Karpas-422 (cell line): ENCODE results near the gene TMTC3. TPM values are rescaled to one million over a fixed set of nuclear protein-coding genes. Genes with fewer than 3 reads are reported as not detected.
A peak's percentile ranks its signal among the peaks of the same experiment; 100 is the strongest.

Experiments
- DNase-seq: peaks from one replicate; pipeline ENCODE4 v3.0.0-alpha.2; 2015
- H2AFZ ChIP-seq: fragments of 200-600 bp; sonication (generic); 2 replicates; pipeline ENCODE4 v1.6.1; 2014; ENCODE audit warnings: antibody characterized with exemption, low read length, mixed read lengths
- H3K27ac ChIP-seq: fragments of 200-600 bp; sonication (generic); 2 replicates; pipeline ENCODE4 v1.5.1; 2014; ENCODE audit warnings: mild to moderate bottlenecking, low read length, moderate library complexity
- H3K27me3 ChIP-seq: fragments of 200-600 bp; sonication (generic); 2 replicates; pipeline ENCODE4 v1.6.1; 2014; ENCODE audit warnings: low read length, mixed read lengths
- H3K36me3 ChIP-seq: fragments of 200-600 bp; sonication (generic); 2 replicates; pipeline ENCODE4 v1.6.1; 2014; ENCODE audit warnings: low read length, mixed read lengths; ENCODE audit not compliant: insufficient read depth
- H3K4me1 ChIP-seq: fragments of 200-600 bp; sonication (generic); 2 replicates; pipeline ENCODE4 v1.6.1; 2014; ENCODE audit warnings: mild to moderate bottlenecking, low read length, mixed read lengths
- H3K4me2 ChIP-seq: fragments of 200-600 bp; sonication (generic); 2 replicates; pipeline ENCODE4 v1.6.1; 2014; ENCODE audit warnings: low read length, low read depth, mild to moderate bottlenecking; ENCODE audit not compliant: poor library complexity, severe bottlenecking
- H3K4me3 ChIP-seq: fragments of 200-600 bp; sonication (generic); 2 replicates; pipeline ENCODE4 v1.5.1; 2014; ENCODE audit warnings: mild to moderate bottlenecking, antibody characterized with exemption, low read length, mixed read lengths
- H3K79me2 ChIP-seq: fragments of 200-600 bp; sonication (generic); 2 replicates; pipeline ENCODE4 v1.6.1; 2014; ENCODE audit warnings: mild to moderate bottlenecking, low read length, mixed read lengths
- H3K9ac ChIP-seq: fragments of 200-600 bp; sonication (generic); 2 replicates; pipeline ENCODE4 v1.6.0; 2014; ENCODE audit warnings: low read length
- H3K9me2 ChIP-seq: fragments of 200-600 bp; sonication (generic), shearing (Covaris generic); replicated peaks from 2 replicates; pipeline ENCODE4 v1.6.0; 2014; ENCODE audit warnings: mild to moderate bottlenecking, low read length, moderate library complexity; ENCODE audit not compliant: insufficient read depth
- H3K9me3 ChIP-seq: fragments of 300-700, 200-600 bp; sonication (generic); 2 replicates; pipeline ENCODE4 v1.6.1; 2014; ENCODE audit warnings: low read length, mixed read lengths
- H4K20me1 ChIP-seq: fragments of 200-600 bp; sonication (generic); 2 replicates; pipeline ENCODE4 v1.6.1; 2014; ENCODE audit warnings: mild to moderate bottlenecking, antibody characterized with exemption, low read length, low read depth; ENCODE audit not compliant: insufficient read depth
- total RNA-seq: library from RNA; depleted of rRNA; stranded (reverse); fragments of >200 nt; shearing (Covaris generic); gene quantifications from 2 replicates; pipeline ENCODE4 v1.2.3, GENCODE V29; 2014; ENCODE audit warnings: low replicate concordance

TMTC3 gene
- total RNA-seq, 1 experiment from 2014 or later, result 16.6 TPM

DNA sequence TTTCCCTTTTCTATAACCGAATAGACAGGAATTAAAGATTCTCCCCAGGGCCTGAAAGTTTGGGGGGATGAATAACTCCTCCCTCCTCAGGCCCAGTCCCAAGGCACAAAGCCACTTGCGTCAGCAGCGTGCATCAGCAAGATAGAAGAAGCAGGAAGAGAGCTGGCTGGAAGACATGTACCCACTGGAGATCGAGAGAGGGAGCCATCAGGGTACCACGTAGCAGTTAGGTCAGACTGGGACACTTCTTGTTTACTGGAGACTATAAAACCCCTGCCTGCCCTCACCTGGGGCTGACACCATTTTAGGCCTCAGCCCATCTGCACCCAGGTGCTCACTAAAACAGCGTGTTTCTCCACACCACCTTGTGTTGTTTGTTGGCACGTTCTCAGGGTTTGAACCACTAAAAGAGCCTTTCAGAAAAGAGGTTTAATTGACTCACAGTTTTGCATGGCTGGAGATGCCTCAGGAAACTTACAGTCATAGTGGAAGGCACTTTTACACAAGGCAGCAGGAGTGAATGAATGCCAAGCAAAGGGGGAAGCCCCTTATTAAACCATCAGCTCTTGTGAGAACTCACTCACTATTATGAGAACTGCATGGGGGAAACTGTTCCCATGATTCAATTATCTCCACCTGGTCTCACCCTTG lies 93.2 kb downstream of the TMTC3 start:
- no peak overlapping the region for H3K9ac ChIP-seq
- H3K27me3 ChIP-seq, result no peaks in the 10 kb centered on the region
- no peaks in the 10 kb centered on the region for H3K79me2 ChIP-seq
- H4K20me1 ChIP-seq, result no peaks in the 10 kb centered on the region
- peak; percentile 14 for DNase-seq
- H3K4me3 ChIP-seq, result no peak overlapping the region
- H3K27ac ChIP-seq, result no peak overlapping the region
- no peaks in the 10 kb centered on the region for H3K9me2 ChIP-seq
- no peaks in the 10 kb centered on the region for H3K36me3 ChIP-seq
- no peak overlapping the region for H2AFZ ChIP-seq
- no peaks in the 10 kb centered on the region for H3K9me3 ChIP-seq
- H3K4me2 ChIP-seq, result no peak overlapping the region
- H3K4me1 ChIP-seq, result no peaks in the 10 kb centered on the region

GRCh38 chr12:88237954-88238353 lies 95.8 kb downstream of the TMTC3 start:
- Histone ChIP-seq H3K4me1 (no peaks in the 10 kb centered on the region), H3K4me2 (no peak overlapping the region), H3K9me3 (no peaks in the 10 kb centered on the region), H3K79me2 (no peaks in the 10 kb centered on the region), H3K27me3 (no peaks in the 10 kb centered on the region), H3K9me2 (no peaks in the 10 kb centered on the region), H3K9ac (no peak overlapping the region), H3K27ac (no peak overlapping the region), H3K36me3 (no peaks in the 10 kb centered on the region), H3K4me3 (no peak overlapping the region), H2AFZ (no peak overlapping the region), H4K20me1 (no peaks in the 10 kb centered on the region)
- peak; percentile 32 for DNase-seq

- DNase-seq, result peak; percentile 17
- Histone ChIP-seq H4K20me1 (no peaks in the 10 kb centered on the region), H3K27me3 (no peaks in the 10 kb centered on the region), H3K9me3 (no peaks in the 10 kb centered on the region), H3K79me2 (no peaks in the 10 kb centered on the region), H3K36me3 (no peaks in the 10 kb centered on the region), H3K4me3 (no peak overlapping the region), H3K4me1 (no peaks in the 10 kb centered on the region), H3K9ac (no peak overlapping the region), H3K9me2 (no peaks in the 10 kb centered on the region), H3K27ac (no peak overlapping the region), H3K4me2 (no peak overlapping the region), H2AFZ (no peak overlapping the region)
Observed at GRCh38 chr12:88238406-88238805, 96.3 kb downstream of the TMTC3 start.

DNA sequence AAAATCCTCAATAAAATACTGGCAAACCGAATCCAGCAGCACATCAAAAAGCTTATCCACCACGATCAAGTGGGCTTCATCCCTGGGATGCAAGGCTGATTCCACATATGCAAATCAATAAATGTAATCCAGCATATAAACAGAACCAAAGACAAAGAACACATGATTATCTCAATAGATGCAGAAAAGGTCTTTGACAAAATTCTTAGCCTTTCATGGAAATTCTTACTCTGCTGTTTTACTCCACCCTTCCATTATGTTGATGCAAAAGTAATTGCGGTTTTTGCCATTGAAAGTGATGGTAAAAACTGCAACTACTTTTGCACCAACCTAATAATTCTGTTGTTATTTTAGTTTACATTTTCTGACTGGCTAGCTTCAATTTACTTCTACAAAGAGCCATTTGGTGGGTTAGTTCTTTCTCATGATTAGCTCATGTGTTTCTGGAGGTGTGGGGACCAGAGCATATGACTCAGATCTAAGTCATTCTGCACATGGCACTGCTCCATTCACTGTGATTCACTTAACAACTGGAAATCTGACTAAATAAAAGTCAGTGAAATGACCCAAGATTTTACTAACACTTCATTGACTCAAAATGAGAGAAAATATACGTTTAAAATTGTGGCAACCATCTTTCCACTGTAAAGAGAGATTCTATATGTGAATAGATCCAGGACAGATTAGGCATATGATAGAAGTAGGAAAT lies 99.9 kb downstream of the TMTC3 start:
- Histone ChIP-seq H3K27ac (no peak overlapping the region), H3K79me2 (no peaks in the 10 kb centered on the region), H3K9me3 (no peaks in the 10 kb centered on the region), H3K9me2 (no peaks in the 10 kb centered on the region), H3K36me3 (no peaks in the 10 kb centered on the region), H4K20me1 (no peaks in the 10 kb centered on the region), H3K4me2 (no peak overlapping the region), H2AFZ (no peak overlapping the region), H3K4me1 (peaks cover 6% of the 10 kb centered on the region), H3K9ac (no peak overlapping the region), H3K27me3 (no peaks in the 10 kb centered on the region), H3K4me3 (no peak overlapping the region)
- peak; percentile 32 for DNase-seq

- Histone ChIP-seq H3K27me3 (no peaks in the 10 kb centered on the region), H3K4me2 (no peak overlapping the region), H3K79me2 (no peaks in the 10 kb centered on the region), H3K4me3 (no peak overlapping the region), H3K27ac (no peak overlapping the region), H4K20me1 (no peaks in the 10 kb centered on the region), H3K36me3 (no peaks in the 10 kb centered on the region), H2AFZ (no peak overlapping the region), H3K9ac (no peak overlapping the region), H3K4me1 (peaks cover 6% of the 10 kb centered on the region), H3K9me3 (no peaks in the 10 kb centered on the region), H3K9me2 (no peaks in the 10 kb centered on the region)
- peak; percentile 37 for DNase-seq
Observed at GRCh38 chr12:88242571-88242925, 100.4 kb downstream of the TMTC3 start.

DNA sequence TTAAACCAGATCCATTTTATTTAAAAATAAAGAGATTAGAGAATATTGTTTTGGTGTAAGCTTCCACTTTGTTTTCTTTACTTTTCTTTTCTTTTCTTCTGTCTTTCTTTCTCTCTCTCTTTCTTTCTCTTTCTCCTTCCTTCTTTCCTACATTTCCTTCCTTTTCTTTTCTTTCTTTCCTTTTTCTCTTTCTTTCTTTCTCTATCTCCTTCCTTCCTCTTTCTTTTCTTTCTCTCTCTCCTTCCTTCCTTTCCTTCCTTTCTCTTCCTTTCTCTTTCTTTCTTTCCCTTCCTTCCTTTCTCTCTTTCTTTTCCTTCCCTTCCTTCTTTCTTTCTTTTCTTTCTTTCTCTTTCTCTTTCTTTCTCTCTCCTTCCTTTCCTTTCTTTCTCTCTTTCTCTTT lies 100.8 kb downstream of the TMTC3 start:
- no peak for DNase-seq
- Histone ChIP-seq H3K27me3 (no peaks in the 10 kb centered on the region), H3K4me1 (peaks cover 6% of the 10 kb centered on the region), H3K27ac (no peak overlapping the region), H3K4me2 (no peak overlapping the region), H3K9me3 (no peaks in the 10 kb centered on the region), H4K20me1 (no peaks in the 10 kb centered on the region), H3K36me3 (no peaks in the 10 kb centered on the region), H3K9ac (no peak overlapping the region), H3K79me2 (no peaks in the 10 kb centered on the region), H3K4me3 (no peak overlapping the region), H2AFZ (no peak overlapping the region), H3K9me2 (no peaks in the 10 kb centered on the region)

- H3K4me2 ChIP-seq, result no peak overlapping the region
- no peaks in the 10 kb centered on the region for H3K9me2 ChIP-seq
- no peaks in the 10 kb centered on the region for H3K36me3 ChIP-seq
- H3K9me3 ChIP-seq, result no peaks in the 10 kb centered on the region
- H3K27me3 ChIP-seq, result no peaks in the 10 kb centered on the region
- no peak for DNase-seq
- H2AFZ ChIP-seq, result no peak overlapping the region
- no peaks in the 10 kb centered on the region for H3K79me2 ChIP-seq
- no peaks in the 10 kb centered on the region for H4K20me1 ChIP-seq
- no peak overlapping the region for H3K27ac ChIP-seq
- peaks cover 6% of the 10 kb centered on the region for H3K4me1 ChIP-seq
- H3K4me3 ChIP-seq, result no peak overlapping the region
- H3K9ac ChIP-seq, result no peak overlapping the region
Observed at GRCh38 chr12:88243982-88244381, 101.9 kb downstream of the TMTC3 start.

- H3K79me2 ChIP-seq, result no peaks in the 10 kb centered on the region
- no peak overlapping the region for H3K4me3 ChIP-seq
- no peaks in the 10 kb centered on the region for H3K36me3 ChIP-seq
- H3K4me2 ChIP-seq, result no peak overlapping the region
- H3K27ac ChIP-seq, result no peak overlapping the region
- H3K9me3 ChIP-seq, result no peaks in the 10 kb centered on the region
- H2AFZ ChIP-seq, result no peak overlapping the region
- DNase-seq, result no peak
- no peak overlapping the region for H3K9ac ChIP-seq
- H3K4me1 ChIP-seq, result peaks cover 6% of the 10 kb centered on the region
- H3K9me2 ChIP-seq, result no peaks in the 10 kb centered on the region
- no peaks in the 10 kb centered on the region for H4K20me1 ChIP-seq
- H3K27me3 ChIP-seq, result no peaks in the 10 kb centered on the region
Observed at GRCh38 chr12:88245905-88246304, 103.8 kb downstream of the TMTC3 start.
